NCI-H128 (cell line): ENCODE results near the gene INPP5F.
"Not testable (repeated sequence)": the region's sequence is repeated elsewhere in the genome, so short reads cannot be mapped to it uniquely, and the experiment has no call there.

Source experiments
- DNase-seq: peaks from one replicate; lab custom pipeline; 2025; ENCODE audit not compliant: unreplicated experiment; lab: John Stamatoyannopoulos, UW

INPP5F gene

DNA sequence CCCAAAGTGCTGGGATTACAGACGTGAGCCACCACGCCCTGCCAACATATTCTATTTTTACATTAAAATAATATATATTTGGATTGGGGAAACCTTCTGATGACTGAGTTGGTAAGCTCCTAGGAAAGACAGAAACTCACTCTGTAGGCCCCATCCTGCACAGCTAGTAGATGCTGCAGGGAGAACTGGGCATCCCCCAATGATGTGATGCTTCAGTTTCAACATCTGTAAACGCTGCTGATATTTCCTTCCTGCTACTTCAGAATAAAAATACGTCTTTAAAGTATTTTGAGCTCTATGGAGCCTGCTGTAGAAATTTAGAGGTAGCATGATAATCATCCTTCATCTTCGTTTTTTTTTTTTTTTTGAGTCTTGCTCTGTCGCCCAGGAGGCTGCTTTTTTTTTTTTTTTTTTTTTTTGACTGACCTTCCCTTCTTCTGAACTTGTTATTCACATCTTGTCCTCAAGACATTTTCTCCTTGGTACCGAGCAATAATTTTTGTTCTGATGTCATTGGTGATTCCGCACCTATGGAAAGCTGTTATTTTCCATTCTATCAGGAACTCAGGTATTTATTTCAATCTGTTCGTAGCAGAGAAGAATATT, 21.8 kb upstream of the INPP5F start:
- DNase-seq: no peak

DNA sequence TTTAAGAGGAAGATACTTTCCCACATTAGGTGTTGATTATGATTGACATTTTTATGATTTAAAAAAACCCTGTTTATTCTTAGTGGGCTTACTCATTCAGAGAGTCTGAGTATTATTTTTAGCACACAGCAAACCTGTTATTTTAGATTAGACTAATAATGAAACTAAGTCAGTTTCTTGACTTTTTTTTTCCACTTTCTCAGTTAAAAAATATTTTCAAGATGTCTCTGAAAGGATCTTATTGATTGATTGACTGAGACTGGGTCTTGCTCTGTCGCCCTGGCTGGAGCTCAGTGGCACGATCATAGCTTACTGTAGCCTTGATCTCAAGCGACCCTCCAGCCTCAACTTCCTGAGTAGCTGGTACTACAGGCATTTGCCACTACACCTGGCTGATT, 20.4 kb upstream of the INPP5F start:
- DNase-seq: no peak

DNA sequence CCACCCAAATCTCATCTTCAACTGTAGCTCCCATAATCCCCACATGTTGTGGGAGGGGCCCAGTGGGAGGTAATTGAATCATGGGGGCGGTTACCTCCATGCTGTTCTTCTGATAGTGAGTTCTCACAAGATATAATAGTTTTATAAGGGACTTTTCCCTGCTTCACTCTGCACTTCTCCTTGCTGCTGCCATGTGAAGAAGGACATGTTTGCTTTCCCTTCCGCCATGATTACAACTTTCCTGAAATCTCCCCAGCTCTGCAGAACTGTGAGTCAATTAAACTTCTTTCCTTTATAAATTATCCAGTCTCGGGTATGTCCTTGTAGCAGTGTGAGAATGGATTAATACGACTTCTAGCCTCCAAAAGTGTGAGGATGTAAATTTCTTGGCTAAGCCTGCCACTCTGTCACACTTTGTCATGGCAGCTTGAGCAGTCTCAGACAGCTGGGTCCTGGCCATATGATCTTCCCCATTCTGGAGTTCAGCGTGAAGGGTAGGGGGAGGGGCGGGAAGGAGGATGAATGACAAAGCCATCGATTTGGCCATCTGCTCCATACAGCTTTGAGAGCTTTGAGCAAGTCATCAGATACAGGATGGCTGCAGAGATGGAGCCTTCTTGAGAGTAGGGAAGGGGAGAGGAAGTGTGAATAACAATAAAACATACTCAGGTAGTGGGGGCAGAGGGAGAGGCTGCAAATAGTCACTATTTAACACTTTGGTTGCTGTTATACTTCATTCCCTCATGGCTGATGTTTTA, 19.1 kb upstream of the INPP5F start:
- no peak for DNase-seq

DNA sequence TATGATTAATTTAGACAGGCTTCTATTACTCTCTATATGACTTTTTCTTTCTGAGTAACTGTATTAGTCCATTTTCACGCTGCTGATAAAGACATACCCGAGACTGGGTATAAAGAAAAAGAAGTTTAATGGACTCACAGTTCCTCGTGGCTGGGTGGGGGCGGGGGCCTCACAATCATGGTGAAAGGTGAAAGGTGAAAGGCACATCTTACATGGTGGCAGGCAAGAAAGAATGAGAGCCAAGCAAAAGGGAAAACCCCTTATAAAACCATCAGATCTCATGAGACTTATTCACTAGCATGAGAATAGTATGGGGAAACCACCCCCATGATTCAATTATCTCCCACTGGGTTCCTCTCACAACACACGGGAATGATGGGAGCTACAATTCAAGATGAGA, 18.5 kb upstream of the INPP5F start:
- DNase-seq: not testable (repeated sequence)

DNA sequence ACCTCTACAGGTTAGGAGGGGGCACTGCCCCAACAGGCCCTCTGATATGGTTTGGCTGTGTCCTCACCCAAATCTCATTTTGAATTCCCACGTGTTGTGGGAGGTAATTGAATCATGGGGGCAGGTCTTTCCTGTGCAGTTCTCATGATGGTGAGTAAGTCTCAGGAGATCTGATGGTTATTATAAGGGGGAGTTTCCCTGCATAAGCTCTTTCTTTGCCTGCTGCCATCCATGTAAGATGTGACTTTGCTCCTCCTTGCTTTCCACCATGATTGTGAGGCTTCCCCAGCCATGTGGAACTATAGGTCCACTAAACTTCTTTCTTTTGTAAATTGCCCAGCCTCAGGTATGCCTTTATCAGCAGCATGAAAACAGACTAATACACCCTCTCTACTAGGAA, 14.9 kb upstream of the INPP5F start:
- DNase-seq: not testable (repeated sequence)

DNA sequence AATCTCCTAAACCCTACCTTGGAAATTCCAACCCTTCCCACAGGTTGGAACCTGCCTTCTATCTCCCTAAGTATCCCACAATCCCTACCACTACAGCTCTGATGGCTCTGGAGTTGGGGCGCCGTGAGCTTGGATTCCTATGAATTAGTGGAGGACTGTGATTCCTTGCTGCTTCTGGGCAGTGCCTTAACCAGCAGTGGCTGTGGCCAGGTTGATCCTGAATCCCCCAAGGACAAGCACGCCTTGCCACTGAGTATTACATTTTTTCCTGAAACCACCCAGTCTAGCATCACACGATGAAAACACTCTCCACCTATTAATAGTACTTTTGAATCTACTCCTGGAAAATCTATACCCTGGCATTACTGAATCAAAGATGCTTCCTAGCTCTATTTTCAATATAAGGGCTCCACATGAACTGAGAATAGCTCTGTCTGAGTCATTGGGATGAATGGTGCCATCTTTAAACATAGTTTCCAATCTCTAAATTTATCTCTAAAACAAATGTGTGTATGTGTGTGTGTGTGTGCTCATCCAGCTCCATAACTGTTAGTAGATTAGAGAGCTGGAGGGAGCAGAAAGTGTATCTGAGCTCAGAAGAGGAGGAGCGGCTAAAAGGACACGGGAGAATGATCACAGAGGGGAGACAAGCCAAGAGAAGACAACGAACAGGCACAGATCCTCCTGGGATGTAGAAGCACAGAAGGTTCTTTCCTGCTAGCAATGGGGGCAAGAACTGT, 11.9 kb upstream of the INPP5F start:
- DNase-seq: no peak

DNA sequence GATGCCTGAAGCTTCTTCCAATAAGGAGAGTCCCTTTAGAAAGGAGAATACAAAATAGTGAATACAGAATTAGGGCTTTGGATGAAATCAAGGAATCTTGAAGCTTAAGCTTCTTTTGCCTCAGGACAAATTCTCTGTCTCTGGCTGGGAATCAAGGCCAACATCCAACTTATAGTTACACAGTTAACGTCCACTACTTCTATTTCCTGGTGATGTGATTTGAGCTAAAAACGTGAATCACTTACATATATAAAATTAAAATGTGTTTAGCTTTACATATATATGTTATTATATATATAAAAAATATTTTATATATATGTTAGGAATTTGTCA, 11.4 kb upstream of the INPP5F start:
- no peak for DNase-seq

DNA sequence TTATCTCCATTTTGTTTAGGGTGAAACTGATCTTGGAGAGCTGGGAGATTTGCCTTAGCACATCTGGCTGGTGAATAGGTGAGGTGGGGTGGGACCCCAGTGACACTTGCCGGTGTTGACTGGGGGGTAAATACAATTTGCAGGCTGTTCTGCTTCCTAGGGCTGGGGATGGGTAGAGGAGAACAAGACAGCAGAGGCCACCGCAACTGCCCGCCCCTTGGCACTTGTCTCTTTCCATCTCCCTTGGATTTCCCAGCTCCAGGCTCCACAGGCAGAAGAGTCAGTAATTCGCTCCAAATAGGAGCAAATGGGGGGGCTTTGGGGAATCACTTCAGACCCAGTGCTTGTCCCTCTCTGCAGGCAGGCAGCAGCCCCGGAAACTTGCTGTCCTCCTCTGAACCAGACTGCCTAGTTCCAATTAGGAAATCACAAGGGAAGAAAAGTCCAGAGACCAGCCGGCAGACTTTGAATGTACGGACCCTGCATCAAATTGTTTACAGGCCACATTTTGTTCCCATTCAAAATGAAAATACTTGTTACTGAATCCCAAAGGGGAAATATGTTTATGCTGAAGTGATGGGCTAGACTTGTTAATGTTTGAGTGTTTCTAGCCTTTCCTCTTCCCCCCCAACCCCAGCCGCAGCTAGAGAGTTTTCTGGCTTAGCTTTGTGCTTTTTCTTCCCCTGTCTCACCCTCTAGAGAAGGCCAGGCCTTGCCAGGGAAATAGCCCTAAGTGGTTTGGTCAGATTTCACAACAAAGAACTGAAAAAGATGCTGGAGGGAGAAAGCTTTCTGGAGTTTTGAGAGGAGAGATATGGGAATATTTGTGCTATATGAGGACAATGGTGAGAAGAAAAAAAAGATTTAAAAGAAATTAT, 10.0 kb upstream of the INPP5F start:
- DNase-seq: no peak

DNA sequence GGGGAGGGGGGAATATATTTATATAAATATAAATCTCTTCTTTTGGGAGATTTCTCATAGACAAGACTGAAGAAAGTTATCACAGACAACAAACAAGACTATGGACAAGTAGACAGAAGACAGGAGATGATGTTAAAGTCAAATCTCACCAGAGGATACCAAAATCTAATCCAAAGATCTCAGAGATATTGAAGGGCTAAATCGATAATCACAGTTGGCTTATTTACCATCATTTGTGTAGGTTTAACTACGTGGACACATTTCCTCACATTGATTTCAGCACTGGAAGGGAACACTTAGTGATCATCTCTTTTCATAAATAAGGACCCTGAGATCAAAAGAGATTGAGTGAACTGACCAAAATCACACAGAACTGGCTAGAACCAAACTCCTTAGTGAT, 2.7 kb upstream of the INPP5F start:
- DNase-seq: no peak

DNA sequence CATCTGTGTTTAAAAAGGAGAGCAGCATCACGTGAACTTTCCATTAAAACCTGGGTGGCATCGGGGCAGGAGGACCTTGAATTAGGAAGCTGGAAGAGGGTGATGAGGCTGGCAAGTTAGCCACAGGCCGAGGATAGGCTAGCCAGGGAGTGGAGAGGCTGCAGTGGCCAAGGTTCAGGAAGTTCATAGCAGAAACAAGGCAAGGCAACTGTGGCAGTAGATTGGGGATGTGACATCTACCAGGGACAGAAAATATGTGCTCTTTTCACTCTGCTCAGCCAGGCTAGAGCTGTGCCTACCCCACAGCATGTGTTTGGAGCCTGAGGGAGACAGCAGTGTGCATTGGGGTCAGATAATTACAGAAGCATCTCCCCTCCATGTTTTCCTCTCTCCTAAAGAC, 2.2 kb upstream of the INPP5F start:
- no peak for DNase-seq

DNA sequence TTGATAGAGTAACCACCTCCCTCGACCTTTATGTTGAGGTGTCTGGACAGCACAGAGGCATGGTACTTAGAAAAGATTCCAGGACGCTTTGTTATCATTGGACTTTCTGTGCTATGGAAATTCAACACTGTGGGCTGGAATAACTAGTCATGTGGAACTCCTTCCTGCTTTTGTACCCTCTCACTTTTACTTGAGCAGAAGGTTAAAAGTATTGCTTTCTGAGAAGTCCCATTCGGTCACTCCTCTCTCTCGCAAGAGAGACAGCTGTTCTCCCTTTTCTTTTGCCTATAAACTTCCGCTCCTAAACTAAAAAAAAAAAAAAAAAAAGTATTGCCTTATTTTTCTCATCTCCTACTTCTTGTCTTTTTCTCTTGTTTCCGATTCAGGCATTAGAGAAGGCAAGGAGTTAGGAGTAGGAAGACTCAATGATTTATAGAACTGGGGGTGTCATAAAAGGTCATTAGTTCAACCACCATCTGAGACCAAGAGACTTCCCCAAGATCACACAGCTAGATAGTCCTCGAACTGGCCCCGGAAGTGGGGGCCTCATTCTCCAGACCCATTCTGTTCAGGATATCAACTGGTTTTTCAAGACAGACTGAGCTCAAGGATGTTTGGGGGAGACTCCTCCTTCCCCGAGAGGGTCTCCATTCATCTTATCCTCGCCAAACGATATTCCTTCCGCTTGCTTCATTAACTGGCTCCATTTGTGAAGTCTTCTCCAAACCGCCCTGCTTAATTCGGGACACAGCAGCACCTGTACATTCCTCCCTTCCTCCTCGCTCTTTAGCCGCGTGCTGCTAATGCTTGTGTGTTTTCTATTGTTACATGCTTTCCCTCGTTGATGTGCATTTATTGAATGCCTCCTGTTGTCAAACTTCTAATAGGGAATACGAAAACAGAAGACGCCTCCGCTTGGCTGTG, 995 bp upstream of the INPP5F start:
- no peak for DNase-seq

DNA sequence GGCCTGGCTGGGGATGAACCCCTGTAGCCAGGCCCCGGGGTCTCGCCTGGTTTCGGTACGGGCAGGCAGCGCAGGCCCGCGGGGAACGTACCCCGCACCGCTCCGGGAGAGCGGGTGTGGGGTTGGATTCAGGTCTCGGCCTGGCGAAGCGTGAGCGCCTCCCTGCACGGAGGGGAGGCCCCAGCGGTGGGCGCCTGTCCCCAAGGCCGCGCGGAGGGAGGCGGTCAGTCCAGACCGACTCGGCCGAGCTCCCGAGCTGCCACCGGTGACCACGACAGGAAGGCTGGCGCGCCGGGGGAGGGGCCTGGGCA, 378 bp upstream of the INPP5F start:
- no peak for DNase-seq

DNA sequence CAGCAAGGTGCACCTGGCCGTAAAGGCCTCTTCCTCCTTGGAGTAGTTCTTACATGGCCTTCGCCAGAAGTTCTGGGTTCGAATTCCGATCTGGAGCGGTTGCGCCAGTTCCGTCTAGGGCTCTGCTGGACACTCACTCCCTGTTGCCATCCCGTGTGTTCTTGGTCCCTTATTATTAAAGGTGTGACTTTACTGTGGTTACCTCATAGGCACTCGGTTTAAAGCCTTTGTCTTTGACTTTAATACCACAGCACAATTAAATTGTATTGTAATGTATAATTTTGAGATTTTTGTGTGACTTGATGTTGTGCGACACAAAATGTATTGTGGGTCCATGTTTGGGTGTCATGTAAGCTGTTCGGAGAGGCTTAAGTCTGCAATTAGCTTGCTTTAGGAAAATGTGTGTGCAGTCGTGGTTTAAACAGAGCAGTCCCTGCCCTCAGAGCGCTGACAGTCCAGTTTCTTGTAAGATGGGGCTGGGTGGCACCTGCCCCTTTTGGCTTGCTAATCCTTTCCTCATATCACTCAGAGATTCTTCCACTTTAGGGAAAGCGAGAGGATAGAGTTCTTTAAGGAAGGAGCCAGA, 919 bp downstream of the INPP5F start:
- no peak for DNase-seq

DNA sequence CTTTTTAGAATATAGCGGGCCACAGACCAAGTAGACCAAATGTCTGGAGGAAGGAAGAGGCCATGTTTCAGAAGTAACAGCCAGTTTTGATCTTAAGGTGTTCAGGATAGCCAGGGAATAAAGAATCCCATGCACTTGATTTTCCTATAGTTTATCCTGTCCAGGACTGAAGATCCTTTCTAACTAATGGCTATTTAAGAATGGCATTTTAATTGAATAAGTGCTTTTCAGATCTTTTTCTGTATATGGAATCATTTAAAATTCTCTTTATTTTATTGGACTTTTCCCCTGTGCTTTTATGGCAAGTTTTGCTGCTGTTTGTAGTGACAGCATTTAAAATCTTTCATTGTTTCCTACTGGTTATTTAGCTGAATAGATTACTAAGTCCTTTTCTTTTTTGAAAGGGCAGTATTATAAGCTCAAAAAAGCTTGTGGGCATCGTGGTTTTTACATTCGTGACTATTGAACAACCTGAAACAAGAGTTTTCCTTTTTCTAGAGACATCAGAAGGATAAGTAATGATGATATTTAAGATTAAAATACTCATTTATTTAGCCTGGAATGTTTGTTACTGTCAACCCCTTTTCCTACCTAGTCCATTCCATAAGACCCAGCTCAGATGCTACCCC, 2.4 kb downstream of the INPP5F start:
- no peak for DNase-seq

DNA sequence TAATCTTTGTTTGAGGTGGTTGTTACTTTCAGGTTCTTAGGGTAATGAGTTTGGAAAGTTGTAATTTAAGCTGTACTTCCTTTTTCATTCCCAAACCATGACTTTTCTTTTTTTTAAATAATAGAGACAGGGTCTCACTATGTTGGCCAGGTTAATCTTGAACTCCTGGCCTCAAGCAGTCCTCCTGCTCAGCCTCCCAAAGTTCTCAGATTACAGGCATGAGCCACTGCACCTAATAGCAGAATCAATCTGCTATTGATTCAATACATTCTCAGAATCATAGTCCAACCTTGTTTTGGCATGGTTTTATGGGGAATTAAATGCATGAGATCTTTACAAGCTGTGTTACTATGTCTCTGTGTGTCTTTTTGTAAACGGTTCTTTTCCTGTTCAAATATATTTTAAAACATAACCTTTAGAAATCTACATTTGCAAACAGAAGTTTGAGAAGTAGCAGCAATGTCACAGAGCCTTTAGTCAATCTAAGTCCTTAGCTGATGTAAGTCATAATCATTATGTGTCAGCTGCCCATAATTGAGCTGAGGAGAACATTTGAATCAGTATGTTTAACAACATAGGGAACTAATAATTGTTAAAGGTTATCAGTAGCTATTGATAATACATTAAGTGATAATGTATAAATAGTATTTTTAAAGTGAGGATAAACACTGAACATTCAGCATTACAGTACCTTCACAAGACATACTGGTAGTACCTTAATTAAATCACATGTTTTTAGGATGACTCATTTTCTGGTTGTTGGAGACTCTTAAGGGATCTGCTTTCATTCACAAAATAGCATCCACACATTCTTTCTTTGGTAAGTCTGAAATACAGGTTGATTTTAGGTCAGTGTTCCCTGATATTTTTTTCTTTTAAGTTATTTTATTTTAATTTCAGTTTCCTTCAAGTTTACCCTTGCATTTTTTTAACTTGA, 8.8 kb downstream of the INPP5F start:
- no peak for DNase-seq

DNA sequence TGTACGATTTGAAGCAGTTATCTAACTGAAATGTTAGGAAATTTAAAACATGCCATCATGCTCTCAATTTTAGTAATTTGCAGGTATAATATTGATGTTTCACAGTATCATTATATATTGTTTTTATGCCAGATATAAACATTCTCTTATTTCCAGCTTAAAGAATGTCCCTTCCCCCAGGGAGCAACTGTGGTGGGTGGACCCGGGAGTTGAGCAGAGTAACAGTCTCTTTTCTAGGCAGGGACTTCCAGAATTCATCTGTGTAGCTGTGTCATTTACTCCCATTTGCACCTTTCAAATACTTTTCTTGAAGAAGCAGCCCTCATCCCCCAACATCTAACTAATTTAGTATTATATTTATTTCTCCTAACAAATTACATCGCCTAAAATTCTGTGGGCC, 9.6 kb downstream of the INPP5F start:
- DNase-seq: no peak

DNA sequence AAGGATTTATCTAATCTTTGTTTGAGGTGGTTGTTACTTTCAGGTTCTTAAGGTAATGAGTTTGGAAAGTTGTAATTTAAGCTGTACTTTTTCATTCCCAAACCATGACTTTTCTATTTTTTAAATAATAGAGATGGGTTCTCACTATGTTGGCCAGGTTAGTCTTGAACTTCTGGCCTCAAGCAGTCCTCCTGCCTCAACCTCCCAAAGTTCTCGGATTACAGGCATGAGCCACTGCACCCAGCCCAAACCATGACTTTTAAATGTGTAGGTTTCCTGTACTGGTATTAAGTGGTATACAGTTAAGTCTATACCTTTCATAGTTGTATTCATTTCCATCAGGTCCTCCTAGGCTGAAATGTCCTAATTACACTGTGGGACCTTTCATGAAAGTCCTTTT, 10.4 kb downstream of the INPP5F start:
- no peak for DNase-seq

DNA sequence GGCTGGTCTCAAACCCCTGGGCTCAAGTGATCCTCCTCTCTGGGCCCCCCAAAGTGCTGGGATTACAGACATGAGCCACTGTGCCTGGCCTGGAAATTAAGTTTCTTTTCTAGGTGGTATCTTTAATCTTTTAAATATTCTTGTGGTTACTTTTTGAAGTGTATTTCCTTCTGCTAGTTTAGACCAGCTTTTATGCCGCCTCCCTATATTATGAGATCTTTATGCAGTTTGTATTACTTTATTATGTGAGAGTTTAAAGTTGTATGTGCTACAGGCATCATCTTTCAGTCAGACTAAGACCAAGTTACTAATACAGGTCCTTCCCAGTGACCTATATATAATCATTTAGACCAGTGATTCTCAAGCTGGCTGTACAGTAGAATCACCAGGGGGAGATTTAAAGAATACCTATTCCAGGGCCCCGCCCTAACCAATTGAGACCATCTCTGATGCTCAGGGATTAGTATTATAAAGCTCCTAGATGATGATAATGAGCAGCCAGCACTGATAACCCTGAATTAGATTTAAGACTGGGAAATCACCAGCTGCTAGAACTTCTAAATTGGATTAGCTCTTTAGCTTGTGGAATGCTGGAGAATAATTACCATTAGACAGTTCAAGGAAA, 11.3 kb downstream of the INPP5F start:
- no peak for DNase-seq
